ELF-1 (cell line): ENCODE data around the gene HMGN2.
A peak's percentile ranks its signal among the peaks of the same experiment; 100 is the strongest.
"Not testable (repeated sequence)": the region's sequence is repeated elsewhere in the genome, so short reads cannot be mapped to it uniquely, and the experiment has no call there.

Experiments
- DNase-seq: peaks from one replicate; pipeline ENCODE4 v3.0.0-alpha.2; 2016; ENCODE audit warnings: low read depth, low spot score

The HMGN2 gene

GRCh38 chr1:26477446-26478152 lies 5.4 kb downstream of the HMGN2 start:
- peak; percentile 26 for DNase-seq

GRCh38 chr1:26478159-26478558 lies 5.9 kb downstream of the HMGN2 start:
- DNase-seq: no peak

- no peak for DNase-seq
These were observed 6.7 kb downstream of the HMGN2 start for GRCh38 chr1:26478988-26479387.

- no peak for DNase-seq
These were observed 10.7 kb downstream of the HMGN2 start for GRCh38 chr1:26482921-26483320.

- DNase-seq: no peak
These were observed 11.7 kb downstream of the HMGN2 start for GRCh38 chr1:26483980-26484379.

- DNase-seq: no peak
These were observed 17.9 kb downstream of the HMGN2 start for GRCh38 chr1:26490155-26490554.

- DNase-seq: no peak
These were observed 21.0 kb downstream of the HMGN2 start for GRCh38 chr1:26493267-26493666.

GRCh38 chr1:26493938-26494337 lies 21.7 kb downstream of the HMGN2 start:
- no peak for DNase-seq

- no peak for DNase-seq
These were observed 24.6 kb downstream of the HMGN2 start for GRCh38 chr1:26496861-26497260.

GRCh38 chr1:26498894-26499293 lies 26.7 kb downstream of the HMGN2 start:
- DNase-seq: no peak

- peak; percentile 82 for DNase-seq
These were observed 28.4 kb downstream of the HMGN2 start for GRCh38 chr1:26500488-26501175.

GRCh38 chr1:26510711-26511110 lies 38.5 kb downstream of the HMGN2 start:
- not testable (repeated sequence) for DNase-seq

GRCh38 chr1:26515836-26516235 lies 43.6 kb downstream of the HMGN2 start:
- not testable (repeated sequence) for DNase-seq

- DNase-seq: no peak
These were observed 44.9 kb downstream of the HMGN2 start for GRCh38 chr1:26516987-26517765.

- DNase-seq: no peak
These were observed 45.5 kb downstream of the HMGN2 start for GRCh38 chr1:26517766-26518049.

- DNase-seq: no peak
These were observed 46.1 kb downstream of the HMGN2 start for GRCh38 chr1:26518355-26518754.

- no peak for DNase-seq
These were observed 48.1 kb downstream of the HMGN2 start for GRCh38 chr1:26520339-26520738.

GRCh38 chr1:26521669-26522030 lies 49.4 kb downstream of the HMGN2 start:
- DNase-seq: no peak

- DNase-seq: no peak
These were observed 49.8 kb downstream of the HMGN2 start for GRCh38 chr1:26522073-26522472.

GRCh38 chr1:26524181-26524580 lies 51.9 kb downstream of the HMGN2 start:
- DNase-seq: peak; percentile 23
